Activated gamma-delta T cell (primary cell): ENCODE results near the gene PPM1H.

Experiments used
- DNase-seq: peaks from one replicate; lab custom pipeline; 2025; lab: John Stamatoyannopoulos, UW

The PPM1H gene

GRCh38 chr12:62800707-62801400 is 134.1 kb downstream of the PPM1H start:
- DNase-seq: no peak

DNA sequence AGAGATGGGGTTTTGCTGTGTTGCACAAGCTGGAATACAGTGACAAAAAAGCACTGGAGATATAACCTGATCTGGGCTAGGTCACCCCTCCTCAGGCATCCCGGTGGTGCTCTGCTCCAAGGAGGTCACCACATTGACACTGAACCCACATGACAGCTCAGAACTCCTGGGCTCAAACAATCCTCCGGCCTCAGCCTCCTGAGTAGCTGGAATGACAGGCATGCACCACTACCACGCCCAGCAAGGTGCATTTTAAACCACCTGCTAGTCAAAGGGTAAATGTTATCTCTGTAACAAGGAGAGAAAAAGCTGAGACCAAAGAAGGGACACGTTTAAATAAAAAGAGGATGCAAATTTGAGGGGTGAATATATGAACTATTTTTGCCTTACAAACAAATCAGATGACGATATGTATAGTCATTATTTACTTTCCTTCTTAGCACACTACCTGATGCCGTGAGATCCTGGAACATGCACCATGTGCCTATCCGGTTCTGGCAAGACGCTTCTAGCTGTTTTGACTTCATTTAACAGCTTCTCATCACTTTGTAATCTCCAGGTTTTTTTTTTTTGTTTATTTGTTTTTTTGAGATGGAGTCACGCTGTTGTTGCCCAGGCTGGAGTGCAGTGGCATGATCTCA is 135.1 kb downstream of the PPM1H start:
- no peak for DNase-seq

DNA sequence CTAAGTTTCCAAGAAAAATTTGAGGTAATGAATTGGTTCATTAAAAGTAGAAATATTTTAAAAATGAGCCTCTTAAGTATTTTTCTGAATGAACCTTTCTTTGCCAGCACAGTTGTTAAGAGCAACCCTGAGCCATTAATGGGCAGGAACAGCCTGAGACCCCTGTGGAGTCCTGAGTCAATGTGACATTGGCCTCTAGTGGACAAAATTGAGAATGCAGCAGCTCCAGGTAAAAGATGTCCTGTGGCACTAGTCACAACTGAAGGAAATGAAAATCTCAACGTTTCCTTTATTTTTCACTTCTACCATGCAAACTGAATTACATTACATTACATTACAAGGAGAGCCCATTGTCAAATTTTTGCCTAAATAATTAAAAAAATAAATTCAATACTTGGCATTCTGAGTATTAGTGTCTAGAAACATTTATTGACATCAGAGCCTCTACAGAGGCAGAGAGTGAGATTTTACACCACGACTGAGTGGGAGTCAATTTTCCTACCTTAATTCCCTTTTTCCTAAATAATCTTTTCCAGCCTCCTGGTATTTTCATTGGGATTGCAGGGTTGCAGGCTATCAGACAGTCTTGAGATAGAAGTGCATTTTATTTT is 135.7 kb downstream of the PPM1H start:
- DNase-seq: no peak

DNA sequence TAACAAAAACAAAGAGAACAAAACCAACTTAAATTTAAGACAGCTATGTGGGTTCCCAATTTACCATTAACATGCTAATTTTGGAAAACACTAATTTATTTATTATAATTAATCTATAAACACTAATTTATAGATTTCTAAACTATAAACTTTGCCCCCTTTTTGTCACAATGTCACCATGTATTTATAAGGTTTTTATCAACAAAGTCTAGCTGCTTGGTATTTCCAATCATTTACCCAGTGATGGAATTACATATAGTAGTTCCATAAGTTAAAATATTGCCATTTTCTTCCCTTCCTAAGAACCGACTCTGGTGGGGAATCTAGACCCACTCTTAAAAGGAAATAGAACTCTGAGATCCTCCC is 140.7 kb downstream of the PPM1H start:
- DNase-seq: no peak

- DNase-seq: no peak
These were observed 141.4 kb downstream of the PPM1H start for GRCh38 chr12:62793256-62794217.

DNA sequence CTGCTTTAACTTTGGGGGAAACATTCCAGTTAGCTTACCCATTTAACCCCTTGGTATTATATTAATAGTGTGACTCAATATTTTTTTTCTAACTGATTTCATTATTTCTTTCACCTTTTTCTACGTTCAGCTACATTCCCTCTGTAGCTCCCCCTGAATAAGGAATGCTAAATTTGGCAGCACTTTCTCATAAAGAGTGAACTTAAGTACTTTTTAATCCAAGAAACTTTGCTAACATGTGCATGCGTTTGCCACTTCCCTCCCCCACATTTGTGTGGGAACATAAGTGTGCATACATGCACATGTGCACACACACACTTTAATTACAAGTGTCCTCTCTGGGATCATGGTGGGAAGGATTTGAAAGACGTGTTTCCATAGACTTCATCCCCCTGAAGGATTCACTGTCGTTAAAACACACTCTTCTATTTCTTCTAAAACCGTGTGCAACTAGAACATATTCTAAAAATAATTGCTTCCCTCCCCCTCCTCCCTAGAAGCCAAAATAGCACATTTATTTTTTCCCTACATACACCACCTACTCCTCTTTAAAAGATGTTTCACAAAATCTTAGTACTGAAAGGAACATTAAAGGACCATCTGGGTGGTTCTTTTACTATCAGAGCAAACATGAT is 142.6 kb downstream of the PPM1H start:
- DNase-seq: no peak

DNA sequence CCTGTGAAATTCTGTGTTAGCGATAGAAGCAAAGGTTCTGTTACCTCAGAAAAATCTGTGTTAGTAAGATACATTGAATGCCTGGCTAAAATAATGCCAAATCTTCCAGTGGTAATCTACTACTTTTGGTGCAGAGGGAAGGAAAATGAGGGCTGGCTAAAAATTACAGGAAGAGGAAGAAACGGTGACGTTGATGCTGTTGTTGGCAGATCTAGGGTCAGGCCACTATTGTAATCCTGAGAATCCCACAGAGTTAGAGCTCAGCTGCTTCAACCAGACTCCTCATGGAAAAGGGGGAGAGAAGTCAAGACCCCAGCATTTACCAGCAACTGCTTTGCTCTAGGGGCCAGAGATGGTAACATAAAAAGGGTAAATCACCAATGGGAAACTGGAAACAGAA is 145.1 kb downstream of the PPM1H start:
- DNase-seq: no peak

DNA sequence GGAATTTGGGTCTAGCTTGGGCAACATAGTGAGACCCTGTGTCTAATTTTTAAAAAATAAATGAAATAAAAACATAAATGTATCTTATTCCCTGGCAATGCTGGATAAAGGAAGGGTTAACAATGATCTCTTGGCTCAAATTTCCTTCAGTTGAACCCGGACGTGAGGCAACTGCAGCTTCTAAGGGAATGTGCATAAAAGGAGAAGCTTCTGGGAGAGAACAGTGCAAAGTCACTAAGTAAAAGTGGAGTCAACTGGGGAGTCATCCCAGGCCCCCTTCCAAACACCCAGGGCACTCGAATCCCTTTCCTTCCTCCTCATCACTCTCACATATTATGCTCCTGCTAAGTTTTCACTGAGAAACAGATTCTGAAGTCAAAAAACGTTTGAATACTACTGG is 147.3 kb downstream of the PPM1H start:
- DNase-seq: no peak

DNA sequence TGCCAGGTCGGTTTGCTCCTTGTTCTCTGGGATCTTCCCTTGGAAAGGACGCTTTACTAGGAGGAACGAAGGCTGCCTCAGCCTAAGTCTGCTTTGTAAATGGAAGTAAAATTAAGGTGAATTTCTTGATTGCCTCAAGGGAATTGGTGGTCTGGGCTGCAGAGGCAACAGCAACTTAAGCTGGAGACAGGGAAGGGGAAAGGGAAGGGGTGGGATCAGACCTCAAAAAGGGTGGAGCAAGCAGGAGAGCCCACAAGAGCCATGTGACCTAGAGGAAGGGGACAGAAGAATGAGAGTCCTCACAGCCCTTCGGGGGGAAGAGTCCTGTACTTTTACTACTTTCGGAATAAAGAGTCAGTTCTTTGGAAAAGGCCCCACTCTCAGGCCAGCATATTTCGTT is 147.9 kb downstream of the PPM1H start:
- no peak for DNase-seq

- no peak for DNase-seq
These were observed 148.9 kb downstream of the PPM1H start for GRCh38 chr12:62785941-62786559.

DNA sequence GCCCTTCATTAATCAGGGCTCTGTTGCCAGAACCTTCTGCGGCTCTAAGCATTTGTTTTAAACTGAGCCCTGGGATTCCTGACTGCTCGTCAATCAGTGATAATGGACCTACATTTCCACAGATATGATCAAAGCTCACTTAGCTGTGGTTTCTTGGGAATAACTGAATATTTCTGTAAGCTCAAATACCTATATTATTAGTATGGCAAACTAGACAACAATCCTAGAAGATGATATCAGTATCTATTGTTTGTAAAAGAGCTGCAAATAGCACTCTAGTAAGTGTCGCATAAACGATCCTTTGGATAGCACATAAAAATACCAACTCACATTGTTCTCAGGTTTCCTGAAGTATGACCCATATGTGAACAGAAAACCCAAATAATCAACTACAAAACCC is 150.4 kb downstream of the PPM1H start:
- no peak for DNase-seq

DNA sequence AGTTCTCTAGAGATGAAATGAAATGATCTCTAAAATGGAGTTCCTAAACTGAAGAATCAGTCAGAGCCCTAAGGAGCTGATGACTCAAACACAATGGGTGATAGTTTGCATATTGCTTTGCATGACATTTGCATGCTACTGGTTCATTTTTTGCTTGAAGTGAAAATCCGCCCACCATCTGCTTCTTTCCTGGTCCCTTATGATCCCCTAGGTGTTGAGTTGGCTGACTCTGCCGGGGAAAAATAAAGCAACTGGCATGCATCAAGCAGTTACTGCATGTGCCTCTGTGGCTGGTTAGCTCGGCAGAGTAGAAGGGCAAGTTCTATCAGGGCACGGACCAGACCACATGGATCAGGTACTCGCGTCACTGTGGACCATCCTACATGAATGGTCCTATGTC is 151.1 kb downstream of the PPM1H start:
- no peak for DNase-seq

- DNase-seq: no peak
These were observed 153.6 kb downstream of the PPM1H start for GRCh38 chr12:62781136-62781880.

DNA sequence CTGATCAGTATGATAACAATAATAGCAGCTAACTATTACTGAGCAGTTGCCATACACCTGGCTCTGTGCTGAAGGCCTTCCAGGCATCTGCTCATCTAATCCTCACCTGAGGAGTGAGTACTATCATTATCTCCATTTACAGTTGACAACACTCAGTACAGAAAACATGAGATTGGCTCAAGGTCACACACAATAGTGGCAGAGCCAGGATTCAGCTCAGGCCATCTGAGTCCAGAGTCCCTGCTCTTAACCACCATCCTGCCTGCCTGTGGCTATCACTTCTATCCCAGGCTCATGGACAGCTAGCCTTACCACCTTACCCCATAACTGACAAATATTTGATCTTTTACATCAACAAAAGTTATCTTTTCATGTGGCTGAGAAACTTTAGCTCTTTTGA is 155.5 kb downstream of the PPM1H start:
- no peak for DNase-seq

DNA sequence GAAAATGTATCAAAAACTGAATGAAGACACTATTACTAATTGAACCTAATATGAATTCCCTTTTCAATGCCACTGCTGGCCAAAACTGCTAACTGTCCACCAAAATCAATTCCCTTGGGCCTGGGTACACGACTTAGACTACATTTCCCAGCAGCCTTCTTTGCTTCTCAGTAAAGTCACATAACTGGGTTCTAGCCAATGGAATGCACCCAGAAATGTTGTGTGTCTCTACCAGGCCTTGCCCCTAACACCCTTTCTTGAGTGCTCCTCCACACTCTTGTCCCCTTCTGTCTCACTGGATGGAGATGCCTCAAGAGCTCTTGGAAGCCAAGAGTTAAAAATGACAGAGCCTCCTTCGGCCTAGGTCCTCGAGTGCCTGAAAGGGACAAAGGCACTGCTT is 156.8 kb downstream of the PPM1H start:
- DNase-seq: no peak

DNA sequence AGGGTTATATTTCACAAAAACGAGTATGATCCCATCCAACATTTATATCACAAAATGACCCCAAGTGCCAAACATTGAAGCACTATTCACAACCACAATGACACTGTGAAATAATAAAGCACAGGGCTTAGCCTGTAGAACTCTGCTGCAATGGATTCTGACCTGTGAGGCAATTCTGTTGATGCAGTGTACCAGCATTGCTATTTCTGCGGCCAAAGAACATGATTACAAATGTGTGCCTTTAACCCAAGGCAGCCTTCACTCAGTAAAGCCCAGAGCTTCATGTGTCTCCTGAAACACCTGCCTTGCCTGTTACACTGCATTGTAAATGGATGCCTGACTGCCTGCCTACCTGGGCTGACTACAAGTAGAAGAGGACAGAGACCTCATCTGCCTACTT is 158.0 kb downstream of the PPM1H start:
- DNase-seq: no peak

- no peak for DNase-seq
These were observed 158.4 kb downstream of the PPM1H start for GRCh38 chr12:62776575-62776974.

DNA sequence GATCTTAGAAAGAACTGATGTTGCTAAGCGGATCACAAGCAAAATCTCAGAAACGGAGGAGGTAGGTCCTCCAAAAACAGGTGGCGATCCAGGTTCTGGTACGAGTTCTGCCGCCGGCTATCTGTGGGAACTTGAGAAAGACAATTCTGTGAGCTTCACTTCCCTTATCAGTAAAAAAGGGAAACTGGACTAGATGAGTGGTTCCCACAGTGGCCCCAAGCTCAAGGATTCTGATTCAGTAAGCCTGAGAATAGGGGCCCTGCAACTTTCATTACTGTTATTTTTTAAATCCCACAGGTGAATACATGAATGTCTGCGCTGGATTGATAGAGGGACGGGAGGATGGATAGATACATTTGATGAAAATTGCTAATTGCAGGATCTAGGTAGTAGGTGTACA is 160.2 kb downstream of the PPM1H start:
- DNase-seq: no peak

DNA sequence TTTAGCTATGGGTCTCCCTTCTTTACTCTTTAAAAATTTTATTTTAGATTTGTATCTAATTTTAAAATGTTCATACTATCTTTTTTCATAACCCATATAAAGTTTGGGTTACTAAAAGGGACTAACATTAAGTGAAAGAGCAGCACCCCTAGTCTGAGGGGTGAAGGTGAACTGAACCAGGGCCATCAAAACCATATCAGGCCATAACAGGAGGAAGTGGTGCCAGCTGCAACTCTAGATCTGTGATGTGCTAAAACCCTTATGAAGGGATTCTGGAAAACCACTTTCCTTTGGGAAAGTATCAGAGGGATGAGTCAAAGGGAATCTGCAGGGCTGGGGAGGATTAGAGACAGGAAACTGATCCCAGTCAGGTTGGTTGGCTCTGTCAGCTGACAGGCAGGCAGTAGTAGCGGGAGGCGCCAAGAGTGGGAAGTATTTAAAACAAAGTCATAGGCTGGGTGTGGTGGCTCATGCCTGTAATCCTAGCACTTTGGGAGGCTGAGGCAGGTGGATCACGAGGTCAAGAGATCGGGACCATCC is 162.5 kb downstream of the PPM1H start:
- DNase-seq: no peak

DNA sequence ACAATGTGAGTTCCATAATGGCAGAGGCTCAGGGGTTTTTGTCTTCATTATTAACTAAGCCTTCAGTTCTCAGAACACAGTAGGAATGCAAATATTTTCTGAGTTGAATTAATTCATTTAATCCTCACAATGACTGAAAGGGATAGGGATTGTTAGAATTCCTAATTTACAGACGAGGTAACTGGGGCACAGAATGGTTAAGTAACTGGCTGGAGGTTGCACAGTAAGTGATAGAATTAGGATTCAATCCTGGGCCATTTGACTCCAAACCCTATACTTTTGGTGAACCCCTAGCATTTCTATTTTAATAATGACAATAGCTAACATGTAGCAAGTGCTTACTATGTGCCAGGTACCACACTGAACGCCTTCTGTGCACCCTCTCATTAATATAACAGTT is 163.1 kb downstream of the PPM1H start:
- DNase-seq: no peak

- no peak for DNase-seq
These were observed 164.6 kb downstream of the PPM1H start for GRCh38 chr12:62770381-62770780.
